Heart right ventricle (tissue), 16 donors: Measurements from ENCODE around the gene TTLL10. TPM values are rescaled to one million over a fixed set of nuclear protein-coding genes. Genes with fewer than 3 reads are reported as not detected.

Experiments
- ATAC-seq, 8 donors: fragments of 200-7000 bp; cut with Tn5 transposase; one replicate each; pipeline ENCODE4 v1.9.1; 2020; ENCODE audit warnings: mild to moderate bottlenecking in 8 of 8, moderate library complexity in 8 of 8, moderate number of reproducible peaks in 1 of 8
- DNase-seq, 2 donors: peaks; one replicate each; pipeline ENCODE4 v3.0.0-alpha.2; 2020
- H3K27ac ChIP-seq, 10 donors: fragments of 200-600 bp; sonication (generic) in 2 of 10; one replicate each; pipeline versions ENCODE4 v1.5.0 to v1.8.0; 2020 to 2022; ENCODE audit warnings: mild to moderate bottlenecking in 3 of 10
- H3K27me3 ChIP-seq, 7 donors: fragments of 200-600 bp; one replicate each; pipeline ENCODE4 v1.8.0; 2021 to 2022; ENCODE audit warnings: mild to moderate bottlenecking in 2 of 7
- H3K36me3 ChIP-seq, 9 donors: fragments of 200-600 bp; sonication (generic) in 1 of 9; one replicate each; pipeline versions ENCODE4 v1.5.0 to v1.8.0; 2020 to 2022; ENCODE audit warnings: mild to moderate bottlenecking in 2 of 9
- H3K4me1 ChIP-seq, 9 donors: fragments of 200-600 bp; sonication (generic) in 1 of 9; one replicate each; pipeline versions ENCODE4 v1.5.0 to v1.8.0; 2020 to 2022; ENCODE audit warnings: mild to moderate bottlenecking in 4 of 9
- H3K4me3 ChIP-seq, 10 donors: fragments of 200-600 bp; sonication (generic) in 2 of 10; one replicate each; pipeline versions ENCODE4 v1.5.0 to v1.8.0; 2020 to 2022; ENCODE audit warnings: mild to moderate bottlenecking in 7 of 10, moderate library complexity in 2 of 10
- H3K9me3 ChIP-seq, 11 donors: fragments of 200-600 bp in 10 of 11; sonication (generic) in 2 of 11; one replicate each; pipeline versions ENCODE4 v1.5.0 to v1.8.0; 2013 to 2022; ENCODE audit warnings: mild to moderate bottlenecking in 2 of 11, control low read depth in 1 of 11, moderate library complexity in 1 of 11
- CTCF ChIP-seq, 9 donors: fragments of 200-600 bp; sonication (generic) in 2 of 9; IDR thresholded peaks; one replicate each; pipeline versions ENCODE4 v1.5.0 to v1.8.0; 2021 to 2022; ENCODE audit warnings: antibody characterized with exemption in 9 of 9, mild to moderate bottlenecking in 5 of 9, moderate library complexity in 1 of 9
- WGBS, 2 donors: extraction: QIAGEN DNeasy Blood & Tissue Kit; methylation state at CpG; one replicate each; pipeline ENCODE4 v1.1.7; 2013; ENCODE audit warnings: inconsistent platforms in 1 of 2; 5-methylcytosine and 5-hydroxymethylcytosine counted together
- intact Hi-C, 10 donors: fragments of 100-400 bp; cut with DNase I; formaldehyde crosslinking; loops; one replicate each; pipeline versions ENCODE4 v1.11.1 to v1.14.2; 2022
- polyA plus RNA-seq, 2 donors: library from polyadenylated mRNA; stranded (reverse); fragments of 200-250 nt; gene quantifications; one replicate each; pipeline ENCODE4 v1.2.3, GENCODE V29; 2013
- total RNA-seq, 10 donors: library from RNA; stranded (reverse); fragmentation: NEBNext Ultra II Directional in 3 of 10; extraction: Animal tissue kit (Norgen Biotek cat#: 25700) in 3 of 10; gene quantifications; one replicate each; pipeline versions ENCODE4 v1.2.1 to v1.2.4, GENCODE V29; 2021 to 2023
- donor health status: Arrhythmogenic right ventricular cardiomyopathy.
- donor health status: ischemic (EF 13 %, LVEDD 7.1; RV severe dilation, severe dysfunction).
- donor health status: healthy with polysubstance abuse.
- donor health status: DM: no; HTN: yes; CAD: no.
- donor health status: DM: no; HTN: no; CAD: no.
- donor health status: ischemic (EF 25% LVEDD 6.9; RV normal size, moderate dysfunction).
- donor health status: ischemic (EF 25% LVEDD 5.7; RV mildly dilated, moderate dysfunction).
- donor health status: healthy.
- donor health status: DM: yes; HTN: yes; CAD: no.
- donor health status: Ischemic cardiomyopathy.
- donor health status: ischemic (EF 35%, LVEDD 5.7; RV mildly dilated, moderate dysfunction).
- donor health status: nonischemic (EF 11% LVEDD 7.7; RV severe dilation, severe dysfunction).
- donor health status: DM: yes; HTN: yes; CAD: no.
- donor health status: PGD.
- donor health status: ischemic (EF 29% LVEDD 5.4; RV normal size, mild dysfunction).
- donor health status: nonischemic (EF 23%, LVEDD 6.1; RV moderate dilation, normal function).

TTLL10 gene
- total and polyA plus RNA-seq, 12 donors, result 0.09 to 0.53 (median 0.26) TPM; not detected in 3

DNA sequence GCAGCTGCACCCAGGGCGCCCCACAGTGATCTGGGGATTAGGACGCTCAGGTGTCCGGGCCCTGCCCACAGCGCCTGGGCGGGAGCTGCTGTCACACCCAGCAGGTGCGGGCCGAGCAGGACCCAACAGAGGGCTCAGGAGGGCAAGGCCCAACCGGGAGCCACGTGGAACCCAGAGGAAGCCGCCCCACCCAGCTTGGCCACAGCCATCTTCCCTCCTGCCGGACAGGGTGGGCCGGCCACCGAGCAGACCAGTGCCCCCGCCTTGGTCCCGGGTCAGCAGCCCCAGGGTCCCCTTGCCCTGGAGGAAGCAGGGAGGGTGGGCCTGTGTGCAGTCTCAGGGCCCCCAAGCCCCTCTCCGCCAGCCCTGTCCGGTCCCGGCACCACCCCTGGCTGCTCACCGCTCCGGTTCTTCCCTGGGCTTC lies 6.3 kb upstream of the TTLL10 start:
- intact Hi-C loops, result no loop called here
- no peaks in the 10 kb centered on the region for H3K36me3 ChIP-seq
- ATAC-seq (peak in 2 of 8 donors; percentile 9 to 19), DNase-seq (peak in 1 of 2 donors; percentile 6)
- H3K27ac ChIP-seq, result no peak overlapping the region
- WGBS, 2 donors, result 76 to 77% methylated on average over 20 of the region's 20 CpGs
- H3K4me1 ChIP-seq, result peaks cover 0 to 6% (median 0%) of the 10 kb centered on the region in 9 donors
- H3K4me3 ChIP-seq, result no peak overlapping the region
- no peak for TF ChIP-seq CTCF (IDR thresholded peaks at IDR 0.05)
- no peaks in the 10 kb centered on the region for H3K9me3 ChIP-seq
- peaks cover 3 to 99% (median 94%) of the 10 kb centered on the region in 7 donors for H3K27me3 ChIP-seq

- no peak for TF ChIP-seq CTCF (IDR thresholded peaks at IDR 0.05)
- H3K4me1 ChIP-seq, result peaks cover 0 to 6% (median 0%) of the 10 kb centered on the region in 9 donors
- 82% methylated on average over 31 to 36 of the region's 36 CpGs for WGBS, 2 donors
- H3K27ac ChIP-seq, result no peak overlapping the region
- ATAC-seq (no peak), DNase-seq (no peak)
- no peak overlapping the region for H3K4me3 ChIP-seq
- H3K36me3 ChIP-seq, result no peaks in the 10 kb centered on the region
- intact Hi-C loops, result no loop called here
- H3K27me3 ChIP-seq, result peaks cover 5 to 99% (median 92%) of the 10 kb centered on the region in 7 donors
- H3K9me3 ChIP-seq, result no peaks in the 10 kb centered on the region
Measured at GRCh38 chr1:1167841-1168450, 5.7 kb upstream of the TTLL10 start.

- Histone ChIP-seq H3K4me1 (peaks cover 0 to 12% (median 1%) of the 10 kb centered on the region in 9 donors), H3K36me3 (no peaks in the 10 kb centered on the region), H3K27me3 (peaks cover 12 to 99% (median 92%) of the 10 kb centered on the region in 7 donors), H3K27ac (no peak overlapping the region), H3K9me3 (no peaks in the 10 kb centered on the region), H3K4me3 (no peak overlapping the region)
- DNase-seq, result peak in 1 of 2 donors; percentile 7
- ATAC-seq, result no peak
- intact Hi-C loops, result no loop called here
- TF ChIP-seq CTCF (IDR thresholded peaks at IDR 0.05), result no peak
- 78% methylated on average over 36 to 37 of the region's 37 CpGs for WGBS, 2 donors
Measured at GRCh38 chr1:1168451-1169411, 4.9 kb upstream of the TTLL10 start.

GRCh38 chr1:1169429-1170214 lies 4.1 kb upstream of the TTLL10 start:
- no peaks in the 10 kb centered on the region for H3K36me3 ChIP-seq
- ATAC-seq, result no peak
- intact Hi-C loops, result loop anchor here in 1 of 10 donors (5.0 kb wide), 1 partner anchor 47 kb away; no protein-coding TSS in a partner anchor
- WGBS, 2 donors, result 63 to 67% methylated on average over 31 to 32 of the region's 32 CpGs
- H3K27me3 ChIP-seq, result peaks cover 13 to 99% (median 95%) of the 10 kb centered on the region in 7 donors
- DNase-seq, result peak in 1 of 2 donors; percentile 7
- H3K9me3 ChIP-seq, result no peaks in the 10 kb centered on the region
- TF ChIP-seq CTCF (IDR thresholded peaks at IDR 0.05), result no peak
- no peak overlapping the region for H3K4me3 ChIP-seq
- H3K4me1 ChIP-seq, result peaks cover 0 to 16% (median 4%) of the 10 kb centered on the region in 9 donors
- no peak overlapping the region for H3K27ac ChIP-seq
